Measurements from ENCODE around the gene NOP53.
"Not testable (repeated sequence)": the region's sequence is repeated elsewhere in the genome, so short reads cannot be mapped to it uniquely, and the experiment has no call there.

Gene NOP53

GRCh38 chr19:47745010-47745901 lies at the start of gene NOP53:
Gene NOP53, plus strand, starts transcription at chr19:47745546. Its CDS starts 14 bp downstream, at chr19:47745560.
- DNase-seq, result peak; percentile 97

- DNase-seq, result no peak
These were observed 48.7 kb upstream of the NOP53 start for GRCh38 chr19:47696635-47697034.

DNA sequence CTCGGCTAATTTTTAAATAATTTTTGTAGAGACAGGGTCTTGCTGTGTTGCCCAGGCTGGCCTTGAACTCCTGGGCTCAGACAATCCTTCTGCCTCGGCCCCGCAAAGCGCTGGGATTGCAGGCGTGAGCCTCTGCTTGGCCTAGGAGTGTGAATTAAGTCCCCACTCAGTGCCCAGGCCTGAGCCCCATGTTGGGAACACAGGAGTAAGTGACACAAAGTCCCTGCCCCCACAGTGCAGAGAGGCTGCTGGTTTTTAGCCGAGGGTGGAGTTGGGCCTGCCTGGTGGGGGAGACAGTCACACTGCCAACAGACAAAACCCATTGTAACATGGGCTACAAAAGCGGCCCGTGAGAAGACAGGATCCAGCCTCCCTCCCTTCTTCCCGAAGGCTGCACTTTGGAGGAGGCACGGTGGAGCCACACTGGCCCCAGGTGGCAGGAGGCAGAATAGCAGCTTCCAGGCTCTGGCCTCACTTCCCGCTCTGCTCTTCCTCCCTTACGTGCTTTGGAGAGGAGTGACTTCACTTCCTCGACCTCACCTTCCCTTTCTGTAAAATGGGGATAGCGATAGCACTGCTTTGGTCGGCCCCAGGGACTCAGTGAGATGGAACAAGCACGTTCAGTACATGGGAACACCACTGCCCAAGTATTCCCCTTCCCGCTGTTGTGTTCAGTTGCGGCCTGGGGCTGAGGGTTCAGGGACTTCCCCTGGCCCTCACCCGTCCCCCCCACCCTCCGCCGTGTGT lies 47.3 kb upstream of the NOP53 start:
- peak; percentile 80 for DNase-seq

- no peak for DNase-seq
These were observed 46.6 kb upstream of the NOP53 start for GRCh38 chr19:47698631-47699359.

GRCh38 chr19:47699360-47699917 lies 45.9 kb upstream of the NOP53 start:
- peak; percentile 25 for DNase-seq

GRCh38 chr19:47700934-47701716 lies 44.2 kb upstream of the NOP53 start:
- no peak for DNase-seq

- DNase-seq, result no peak
These were observed 43.4 kb upstream of the NOP53 start for GRCh38 chr19:47701717-47702552.

DNA sequence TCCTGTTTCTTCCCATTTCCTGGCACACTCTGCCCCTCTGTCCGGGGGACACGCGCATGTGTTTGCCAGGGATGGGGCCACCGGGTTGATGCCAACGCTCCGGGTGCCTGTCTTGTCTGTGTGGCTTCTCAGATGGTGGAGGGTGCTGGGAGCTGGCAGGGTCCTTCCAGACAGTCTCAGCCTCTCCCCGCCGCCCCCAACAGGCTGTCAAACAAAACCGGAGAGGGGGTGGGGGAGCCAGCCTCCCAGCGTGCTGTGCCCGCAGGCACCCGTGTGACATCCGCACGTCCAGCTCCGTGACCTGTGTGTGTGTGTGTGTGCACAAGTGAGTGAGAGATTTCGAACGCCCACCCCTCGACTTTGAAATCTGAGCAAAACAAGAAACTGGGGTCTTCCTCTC lies 42.7 kb upstream of the NOP53 start:
- DNase-seq, result no peak

DNA sequence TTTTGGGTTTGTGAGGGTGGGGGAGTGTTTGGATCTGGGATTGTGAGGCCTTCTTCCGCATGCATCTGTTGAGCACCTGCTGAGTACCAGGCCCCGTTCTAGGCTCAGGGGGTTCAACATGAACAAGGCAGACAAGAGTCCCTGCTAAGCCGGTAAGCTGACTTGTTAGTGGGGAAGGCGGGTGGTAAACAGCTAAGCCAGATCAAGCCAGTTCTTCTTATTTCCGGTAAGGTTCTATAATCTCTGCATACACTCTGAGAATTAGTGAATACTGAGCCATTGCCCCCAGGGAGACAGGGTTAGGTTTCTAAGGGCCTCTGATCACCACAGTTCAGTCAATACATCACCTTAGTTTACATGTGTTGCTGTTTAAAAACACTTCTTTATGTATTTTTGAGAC lies 42.0 kb upstream of the NOP53 start:
- DNase-seq, result no peak

- no peak for DNase-seq
These were observed 41.3 kb upstream of the NOP53 start for GRCh38 chr19:47704024-47704423.

GRCh38 chr19:47704656-47705055 lies 40.7 kb upstream of the NOP53 start:
- no peak for DNase-seq

DNA sequence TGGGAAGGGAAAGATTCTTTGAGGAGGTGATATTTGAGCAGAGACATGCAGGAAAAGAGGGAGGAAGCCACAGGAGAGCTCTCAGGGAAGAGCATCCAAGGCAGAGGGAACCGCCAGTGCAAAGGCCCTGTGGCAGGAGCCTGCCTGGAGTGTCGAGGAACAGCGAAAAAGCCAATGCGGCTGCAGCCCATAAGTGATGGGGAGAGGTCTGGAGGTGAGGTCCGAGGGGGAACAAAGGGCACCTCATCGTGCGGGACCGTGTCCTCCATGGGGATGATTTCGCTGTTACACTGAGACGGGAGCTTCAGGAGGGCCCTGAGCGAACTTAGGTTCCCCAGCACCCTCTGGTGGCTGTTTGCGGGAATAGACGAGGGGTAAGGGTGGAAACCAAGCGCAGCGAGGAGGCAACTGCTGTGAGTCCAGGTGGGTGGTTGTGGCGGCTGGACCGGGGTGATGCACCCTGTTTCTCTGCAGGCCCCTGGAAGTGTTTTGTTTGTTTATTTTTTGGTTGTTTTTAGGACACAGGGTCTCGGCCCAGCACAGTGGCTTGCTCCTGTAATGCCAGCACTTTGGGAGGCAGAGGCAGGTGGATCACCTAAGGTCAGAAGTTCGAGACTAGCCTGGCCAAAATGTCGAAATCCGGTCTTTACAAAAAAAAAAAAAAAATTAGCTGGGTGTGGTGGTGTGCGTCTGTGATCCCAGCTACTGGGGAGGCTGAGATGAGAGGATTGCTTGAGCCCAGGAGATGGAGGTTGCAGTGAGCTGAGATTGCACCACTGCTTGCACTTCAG lies 38.0 kb upstream of the NOP53 start:
- peak; percentile 67 for DNase-seq

DNA sequence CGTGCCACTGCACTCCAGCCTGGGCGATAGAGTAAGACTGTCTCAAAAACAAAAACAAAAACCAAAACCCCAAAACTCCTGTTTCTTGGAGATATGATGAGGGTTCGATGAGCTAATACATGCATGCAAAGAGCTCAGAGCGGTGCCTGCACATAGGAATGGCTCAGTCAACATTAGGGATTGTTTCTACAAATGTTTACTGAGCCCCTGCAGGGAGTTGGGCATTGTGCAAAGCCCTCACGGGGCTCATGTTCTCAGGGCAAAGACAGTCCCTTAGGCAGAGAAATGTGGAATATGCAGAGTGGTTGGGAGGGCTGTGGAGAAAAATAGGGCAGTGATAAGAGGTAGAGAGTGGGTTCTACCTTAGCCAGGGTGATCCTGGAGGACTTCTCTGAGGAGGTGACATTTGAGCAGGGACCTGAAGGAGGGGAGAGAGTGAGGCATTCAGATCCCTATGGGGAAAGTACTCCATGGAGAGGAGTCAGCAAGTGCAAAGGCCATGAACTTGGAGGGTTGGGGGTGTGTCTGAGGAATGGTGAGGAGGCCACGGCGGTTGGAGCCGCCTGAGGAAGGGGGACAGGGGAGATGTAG lies 33.6 kb upstream of the NOP53 start:
- no peak for DNase-seq

DNA sequence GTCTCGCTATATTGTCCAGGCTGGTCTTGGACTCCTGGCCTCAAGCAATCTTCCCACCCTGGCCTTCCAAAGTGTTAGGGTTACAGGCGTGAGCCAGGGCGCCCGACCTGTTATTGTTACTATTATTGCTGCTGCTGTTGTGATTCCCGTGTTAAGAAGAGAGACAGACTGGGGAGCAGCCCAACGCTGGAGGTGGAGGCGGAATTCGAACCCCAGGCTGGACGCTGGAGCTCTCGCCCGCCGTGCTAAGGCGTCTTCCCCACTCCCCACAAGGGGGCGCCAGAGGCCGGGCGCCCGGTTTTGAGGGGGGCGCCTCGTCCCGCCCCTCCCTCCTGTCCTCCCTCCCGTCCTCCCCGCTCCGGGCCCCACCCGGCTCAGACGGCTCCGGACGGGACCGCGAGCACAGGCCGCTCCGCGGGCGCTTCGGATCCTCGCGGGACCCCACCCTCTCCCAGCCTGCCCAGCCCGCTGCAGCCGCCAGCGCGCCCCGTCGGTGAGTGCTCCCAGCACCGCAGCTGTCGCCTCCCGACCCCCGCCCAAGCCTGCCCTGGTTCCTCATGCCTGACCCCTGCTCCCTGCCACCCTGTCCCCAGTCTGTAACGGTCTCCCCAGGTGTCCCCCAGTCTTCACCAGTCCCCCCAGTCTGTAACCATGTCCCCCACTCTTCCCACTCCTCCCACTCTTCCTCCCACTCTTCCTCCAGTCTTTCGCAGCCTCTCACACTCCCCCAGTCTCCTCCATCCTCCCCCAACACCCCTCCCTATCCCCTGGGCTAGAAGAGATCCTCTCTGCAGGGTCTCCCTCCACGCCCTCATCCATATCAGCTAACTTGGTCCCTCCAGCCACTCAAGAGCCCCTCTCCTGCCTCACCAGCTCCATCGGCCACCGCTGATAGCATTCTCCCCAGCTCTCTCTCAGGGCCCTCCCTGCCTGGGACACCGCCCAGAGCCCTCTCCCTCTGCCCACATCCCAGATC lies 32.0 kb upstream of the NOP53 start, which contains the start of gene EHD2:
EHD2 (plus strand) TSS at position 377 of the 976 bp plus-strand sequence. CDS start 3,191 bp downstream, outside the sequence.
- peak; percentile 76 for DNase-seq

DNA sequence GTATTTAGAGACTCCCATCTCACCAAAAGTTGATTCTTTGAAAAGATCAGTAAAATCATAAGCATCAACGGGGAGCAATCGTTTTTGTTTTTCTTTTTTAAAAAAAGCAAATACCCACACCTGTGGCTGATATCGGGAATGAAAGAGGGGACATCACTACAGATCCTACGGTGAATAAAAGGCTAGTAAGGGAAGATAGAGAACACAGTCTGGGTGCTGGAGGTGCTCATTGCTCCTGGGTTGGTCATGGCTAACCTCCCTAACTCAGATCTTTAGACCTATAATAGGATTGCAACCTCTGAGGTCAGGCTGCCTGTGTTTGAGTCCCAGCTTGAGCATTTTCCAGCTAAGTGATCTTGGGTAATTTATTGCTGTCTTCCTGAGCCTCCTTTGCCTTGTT lies 31.0 kb upstream of the NOP53 start:
- no peak for DNase-seq

GRCh38 chr19:47714855-47715254 lies 30.5 kb upstream of the NOP53 start:
- not testable (repeated sequence) for DNase-seq

GRCh38 chr19:47716270-47716937 lies 28.9 kb upstream of the NOP53 start:
- DNase-seq, result no peak
